Body of pancreas (tissue), 4 donors: ENCODE results near the gene DLG3. TPM values are rescaled to one million over a fixed set of nuclear protein-coding genes. Genes with fewer than 3 reads are reported as not detected.
A peak's percentile ranks its signal among the peaks of the same experiment; 100 is the strongest.
"Not testable (repeated sequence)": the region's sequence is repeated elsewhere in the genome, so short reads cannot be mapped to it uniquely, and the experiment has no call there.

Source experiments
- ATAC-seq: fragments of 150-250 bp; one replicate; pipeline ENCODE4 v1.9.1; 2016
- DNase-seq, 4 donors: peaks; one replicate each; pipeline ENCODE4 v3.0.0-alpha.2; 2019
- H3K27ac ChIP-seq, 4 donors: fragments of 200-600 bp; sonication (generic); 1 replicate in 3 of 4; 2 replicates in 1 of 4; pipeline versions ENCODE4 v1.5.1 to v1.6.1; 2016 to 2019; ENCODE audit warnings: mild to moderate bottlenecking in 1 of 4, mixed read lengths in 1 of 4, moderate library complexity in 1 of 4
- H3K27me3 ChIP-seq, 2 donors: fragments of 200-600 bp; sonication (generic); one replicate each; pipeline ENCODE4 v1.6.0; 2016; ENCODE audit warnings: mild to moderate bottlenecking in 1 of 2
- H3K36me3 ChIP-seq, 2 donors: fragments of 200-600 bp; sonication (generic); replicated peaks in 1 of 2; 2 replicates each; pipeline ENCODE4 v1.5.1; 2016; ENCODE audit warnings: low read depth in 2 of 2; ENCODE audit not compliant: insufficient read depth in 1 of 2
- H3K4me1 ChIP-seq: fragments of 200-600 bp; sonication (generic); one replicate; pipeline ENCODE4 v1.6.0; 2016
- H3K4me3 ChIP-seq, 2 donors: fragments of 200-600 bp; sonication (generic); 1 replicate in 1 of 2; 2 replicates in 1 of 2; pipeline ENCODE4 v1.5.1; 2016 to 2019
- H3K9me3 ChIP-seq, 3 donors: fragments of 200-600 bp; sonication (generic); 1 replicate in 2 of 3; 2 replicates in 1 of 3; pipeline ENCODE4 v1.5.1; 2016
- POLR2A ChIP-seq, 3 donors: fragments of 450-650 bp; IDR thresholded peaks; one replicate each; pipeline ENCODE4 v1.6.1; 2016; ENCODE audit warnings: antibody characterized with exemption in 3 of 3, mild to moderate bottlenecking in 2 of 3
- WGBS, 2 donors: methylation state at CpG; one replicate each; pipeline ENCODE4 v1.1.5; 2017; 5-methylcytosine and 5-hydroxymethylcytosine counted together
- intact Hi-C: fragments of 100-400 bp; cut with DNase I; formaldehyde crosslinking; loops from one replicate; pipeline ENCODE4 v1.15.1; 2023
- total RNA-seq, 2 donors: library from RNA; depleted of rRNA; stranded (reverse); fragments of >200 nt; gene quantifications; one replicate each; pipeline ENCODE4 v1.1.0, GENCODE V29; 2016
- TF ChIP-seq, protein P1 (sequence below), 7 experiments: fragments of 450-650 bp in 4 of 7; fragments of 200-600 bp in 3 of 7; sonication (generic) in 3 of 7; IDR thresholded peaks; one replicate each; pipeline ENCODE4 v1.5.1; 2016 to 2019; ENCODE audit warnings: antibody characterized with exemption in 7 of 7

The DLG3 gene
- total RNA-seq, 2 donors from 2014 or later, result 26.0 to 26.7 TPM

DNA sequence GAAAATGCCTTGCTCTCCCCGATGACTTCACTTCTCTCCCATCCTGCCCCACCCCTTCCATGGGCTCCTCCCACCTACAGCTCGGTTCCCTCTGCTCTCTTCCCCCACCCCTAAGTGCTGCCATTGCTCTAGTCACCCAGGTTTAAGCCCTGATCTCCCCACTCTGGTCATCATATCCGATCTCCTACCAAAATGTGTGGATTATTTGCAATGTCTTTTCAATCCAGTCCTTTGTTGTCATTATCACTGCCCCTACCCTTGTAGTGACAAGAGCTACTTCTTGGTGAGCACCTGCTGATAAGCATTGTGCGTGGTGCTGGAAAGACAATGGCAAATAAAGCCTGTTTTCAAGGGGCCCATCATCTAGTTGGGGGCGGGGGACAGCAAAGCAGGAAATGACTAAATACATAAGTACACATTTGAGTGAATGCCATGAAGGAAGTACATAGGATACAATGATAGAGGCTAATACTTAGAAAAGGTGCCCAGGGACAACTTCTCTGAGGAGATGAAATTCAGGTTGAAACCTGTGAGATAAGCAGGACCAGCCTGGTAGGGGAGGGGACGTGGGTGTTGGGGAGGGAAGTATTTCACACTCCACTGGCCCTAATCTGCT is 63.8 kb downstream of the DLG3 start:
- TF ChIP-seq, protein P1, sequence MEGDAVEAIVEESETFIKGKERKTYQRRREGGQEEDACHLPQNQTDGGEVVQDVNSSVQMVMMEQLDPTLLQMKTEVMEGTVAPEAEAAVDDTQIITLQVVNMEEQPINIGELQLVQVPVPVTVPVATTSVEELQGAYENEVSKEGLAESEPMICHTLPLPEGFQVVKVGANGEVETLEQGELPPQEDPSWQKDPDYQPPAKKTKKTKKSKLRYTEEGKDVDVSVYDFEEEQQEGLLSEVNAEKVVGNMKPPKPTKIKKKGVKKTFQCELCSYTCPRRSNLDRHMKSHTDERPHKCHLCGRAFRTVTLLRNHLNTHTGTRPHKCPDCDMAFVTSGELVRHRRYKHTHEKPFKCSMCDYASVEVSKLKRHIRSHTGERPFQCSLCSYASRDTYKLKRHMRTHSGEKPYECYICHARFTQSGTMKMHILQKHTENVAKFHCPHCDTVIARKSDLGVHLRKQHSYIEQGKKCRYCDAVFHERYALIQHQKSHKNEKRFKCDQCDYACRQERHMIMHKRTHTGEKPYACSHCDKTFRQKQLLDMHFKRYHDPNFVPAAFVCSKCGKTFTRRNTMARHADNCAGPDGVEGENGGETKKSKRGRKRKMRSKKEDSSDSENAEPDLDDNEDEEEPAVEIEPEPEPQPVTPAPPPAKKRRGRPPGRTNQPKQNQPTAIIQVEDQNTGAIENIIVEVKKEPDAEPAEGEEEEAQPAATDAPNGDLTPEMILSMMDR (IDR thresholded peaks at IDR 0.05), result no peak
- TF ChIP-seq POLR2A (IDR thresholded peaks at IDR 0.05), result no peak
- H3K9me3 ChIP-seq, result no peaks in the 10 kb centered on the region
- DNase-seq, result no peak
- H3K36me3 ChIP-seq, result no peaks in the 10 kb centered on the region
- intact Hi-C loops, result no loop called here
- no peak for ATAC-seq
- H3K27ac ChIP-seq, result peak overlapping the region in 2 of 4 donors; percentile 6 to 57
- H3K4me1 ChIP-seq, result peaks cover 17% of the 10 kb centered on the region
- WGBS, 2 donors, result 36 to 43% methylated on average over 5 to 6 of the region's 6 CpGs
- no peaks in the 10 kb centered on the region for H3K27me3 ChIP-seq
- no peak overlapping the region for H3K4me3 ChIP-seq

DNA sequence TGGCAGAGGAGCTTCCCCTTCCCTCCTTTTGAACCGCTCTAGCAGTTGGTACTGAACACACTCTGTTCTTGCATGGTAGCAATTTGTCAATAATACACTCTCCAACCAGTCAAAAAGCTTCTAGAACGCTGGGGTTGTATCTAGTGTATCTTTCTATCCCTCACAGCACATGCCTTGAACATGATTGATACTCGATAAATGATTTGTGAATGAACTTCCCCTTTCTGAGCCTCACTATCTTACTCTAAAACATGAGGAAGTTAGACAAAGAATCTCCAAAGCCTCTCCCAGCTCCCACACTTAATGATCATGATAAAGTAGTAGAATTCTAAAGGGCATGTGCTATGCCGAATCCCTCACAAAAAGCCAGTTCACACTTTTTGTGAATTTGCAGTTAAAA is 64.4 kb downstream of the DLG3 start:
- WGBS, 2 donors, result 62 to 63% methylated on average over 4 of the region's 4 CpGs
- H3K36me3 ChIP-seq, result no peaks in the 10 kb centered on the region
- H3K4me3 ChIP-seq, result no peak overlapping the region
- no peak for DNase-seq
- H3K27ac ChIP-seq, result peak overlapping the region in 2 of 4 donors; percentile 25 to 57
- intact Hi-C loops, result no loop called here
- H3K27me3 ChIP-seq, result no peaks in the 10 kb centered on the region
- no peak for ATAC-seq
- TF ChIP-seq, protein P1 (IDR thresholded peaks at IDR 0.05), result no peak
- TF ChIP-seq POLR2A (IDR thresholded peaks at IDR 0.05), result no peak
- H3K9me3 ChIP-seq, result no peaks in the 10 kb centered on the region
- peaks cover 17% of the 10 kb centered on the region for H3K4me1 ChIP-seq

DNA sequence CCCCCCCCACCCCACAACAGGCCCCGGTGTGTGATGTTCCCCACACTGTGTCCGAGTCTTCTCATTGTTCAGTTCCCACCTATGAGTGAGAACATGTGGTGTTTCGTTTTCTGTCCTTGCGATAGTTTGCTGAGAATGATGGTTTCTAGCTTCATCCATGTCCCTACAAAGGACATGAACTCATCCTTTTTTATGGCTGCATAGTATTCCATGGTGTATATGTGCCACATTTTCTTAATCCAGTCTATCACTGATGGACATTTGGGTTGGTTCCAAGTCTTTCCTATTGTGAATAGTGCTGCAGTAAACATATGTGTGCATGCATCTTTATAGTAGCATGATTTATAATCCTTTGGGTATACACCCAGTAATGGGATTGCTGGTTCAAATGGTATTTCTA is 70.6 kb downstream of the DLG3 start:
- H3K4me1 ChIP-seq, H3K4me3 ChIP-seq, H3K36me3 ChIP-seq, H3K27me3 ChIP-seq, H3K27ac ChIP-seq, H3K9me3 ChIP-seq, DNase-seq, ATAC-seq, intact Hi-C loops: not testable (repeated sequence)
- WGBS, 2 donors, result 80 to 100% methylated on average over 2 to 3 of the region's 4 CpGs

DNA sequence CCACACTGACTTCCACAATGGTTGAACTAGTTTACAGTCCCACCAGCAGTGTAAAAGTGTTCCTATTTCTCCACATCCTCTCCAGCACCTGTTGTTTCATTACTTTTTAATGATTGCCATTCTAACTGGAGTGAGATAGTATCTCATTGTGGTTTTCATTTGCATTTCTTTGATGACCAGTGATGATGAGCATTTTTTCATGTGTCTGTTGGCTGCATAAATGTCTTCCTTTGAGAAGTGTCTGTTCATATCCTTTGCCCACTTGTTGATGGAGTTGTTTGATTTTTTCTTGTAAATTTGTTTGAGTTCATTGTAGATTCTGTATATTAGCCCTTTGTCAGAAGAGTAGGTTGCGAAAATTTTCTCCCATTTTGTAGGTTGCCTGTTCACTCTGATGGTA is 71.1 kb downstream of the DLG3 start:
- H3K4me1 ChIP-seq, intact Hi-C loops, H3K27ac ChIP-seq, DNase-seq, ATAC-seq, H3K36me3 ChIP-seq, H3K9me3 ChIP-seq, H3K4me3 ChIP-seq, H3K27me3 ChIP-seq: not testable (repeated sequence)
- 91 to 100% methylated on average over 1 of the region's 1 CpG for WGBS, 2 donors

DNA sequence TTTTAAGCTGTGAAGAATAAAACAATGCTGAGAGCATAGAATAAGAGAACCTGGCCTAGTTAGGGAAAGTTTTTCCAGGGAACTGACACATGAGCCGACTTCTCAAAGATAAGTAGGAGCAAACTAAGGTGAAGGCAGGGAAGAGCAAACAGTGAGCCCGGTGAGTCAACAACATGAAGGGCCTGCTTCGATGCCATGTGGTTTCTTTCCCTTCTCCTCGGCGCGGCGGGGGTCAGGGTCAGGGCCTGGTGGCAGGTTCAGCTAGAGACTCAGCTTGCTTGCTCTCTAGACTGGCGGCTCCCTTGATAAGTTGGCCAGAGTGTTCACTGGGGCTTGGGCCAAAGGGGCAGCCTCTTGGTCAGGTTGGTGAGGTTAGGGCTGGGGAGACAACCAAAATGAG is 81.1 kb downstream of the DLG3 start:
- Histone ChIP-seq H3K4me3 (no peak overlapping the region), H3K36me3 (no peaks in the 10 kb centered on the region), H3K4me1 (peaks cover 48% of the 10 kb centered on the region), H3K9me3 (no peaks in the 10 kb centered on the region), H3K27me3 (no peaks in the 10 kb centered on the region), H3K27ac (peak overlapping the region; percentile 39 to 81 (median 76))
- DNase-seq (peak; percentile 89 to 95 (median 92)), ATAC-seq (peak; percentile 99)
- WGBS, 2 donors, result 8 to 29% methylated on average over 2 to 5 of the region's 8 CpGs
- intact Hi-C loops, result no loop called here
- no peak for TF ChIP-seq POLR2A (IDR thresholded peaks at IDR 0.05)
- TF ChIP-seq, protein P1 (IDR thresholded peaks at IDR 0.05), result no peak

DNA sequence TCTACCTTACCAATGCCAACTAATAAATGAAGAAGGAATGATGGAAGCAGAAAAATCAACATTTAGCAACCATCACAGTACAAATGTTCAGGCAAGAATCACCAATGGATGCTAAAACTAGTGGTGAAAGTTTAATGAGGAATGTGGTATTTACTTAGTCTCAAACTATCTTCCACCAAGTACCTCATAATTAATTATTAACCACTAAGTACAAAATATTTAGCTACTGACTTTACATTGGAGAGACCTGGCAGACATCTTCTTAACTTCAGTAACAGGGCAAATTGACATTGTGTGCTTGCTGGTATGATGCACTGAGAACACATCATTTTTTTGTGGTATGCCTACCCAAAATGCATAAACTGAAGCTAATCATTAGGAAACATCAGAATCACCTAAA is 82.4 kb downstream of the DLG3 start:
- no peak for TF ChIP-seq POLR2A (IDR thresholded peaks at IDR 0.05)
- TF ChIP-seq, protein P1 (IDR thresholded peaks at IDR 0.05), result no peak
- Histone ChIP-seq H3K9me3 (no peaks in the 10 kb centered on the region), H3K27ac (peak overlapping the region in 2 of 4 donors; percentile 49 to 77), H3K4me1 (peaks cover 51% of the 10 kb centered on the region), H3K4me3 (no peak overlapping the region), H3K27me3 (no peaks in the 10 kb centered on the region), H3K36me3 (no peaks in the 10 kb centered on the region)
- ATAC-seq (no peak), DNase-seq (no peak)
- intact Hi-C loops, result no loop called here
